Hepatocyte (in vitro differentiated cells): ENCODE results near the gene SIGLEC7.

Source experiments
- CTCF ChIP-seq: fragments of 200-600 bp; sonication (generic); IDR thresholded peaks from 2 replicates; pipeline ENCODE4 v1.5.1; 2016; ENCODE audit warnings: antibody characterized with exemption, mild to moderate bottlenecking; ENCODE audit not compliant: poor library complexity
- EZH2 ChIP-seq: fragments of 200-600 bp; sonication (generic); IDR thresholded peaks from 2 replicates; pipeline ENCODE4 v1.6.1; 2016; ENCODE audit warnings: antibody characterized with exemption, mild to moderate bottlenecking, borderline replicate concordance

- no peak for TF ChIP-seq CTCF
- no peak for TF ChIP-seq EZH2
Measured at GRCh38 chr19:51108805-51109146, 33.3 kb upstream of the SIGLEC7 start.
